Measurements from ENCODE around the gene MRPL48. TPM values are rescaled to one million over a fixed set of nuclear protein-coding genes. Genes with fewer than 3 reads are reported as not detected.
"Not testable (repeated sequence)": the region's sequence is repeated elsewhere in the genome, so short reads cannot be mapped to it uniquely, and the experiment has no call there.

Gene MRPL48
- total RNA-seq, 1 donor from 2014 or later, result 31.5 TPM

DNA sequence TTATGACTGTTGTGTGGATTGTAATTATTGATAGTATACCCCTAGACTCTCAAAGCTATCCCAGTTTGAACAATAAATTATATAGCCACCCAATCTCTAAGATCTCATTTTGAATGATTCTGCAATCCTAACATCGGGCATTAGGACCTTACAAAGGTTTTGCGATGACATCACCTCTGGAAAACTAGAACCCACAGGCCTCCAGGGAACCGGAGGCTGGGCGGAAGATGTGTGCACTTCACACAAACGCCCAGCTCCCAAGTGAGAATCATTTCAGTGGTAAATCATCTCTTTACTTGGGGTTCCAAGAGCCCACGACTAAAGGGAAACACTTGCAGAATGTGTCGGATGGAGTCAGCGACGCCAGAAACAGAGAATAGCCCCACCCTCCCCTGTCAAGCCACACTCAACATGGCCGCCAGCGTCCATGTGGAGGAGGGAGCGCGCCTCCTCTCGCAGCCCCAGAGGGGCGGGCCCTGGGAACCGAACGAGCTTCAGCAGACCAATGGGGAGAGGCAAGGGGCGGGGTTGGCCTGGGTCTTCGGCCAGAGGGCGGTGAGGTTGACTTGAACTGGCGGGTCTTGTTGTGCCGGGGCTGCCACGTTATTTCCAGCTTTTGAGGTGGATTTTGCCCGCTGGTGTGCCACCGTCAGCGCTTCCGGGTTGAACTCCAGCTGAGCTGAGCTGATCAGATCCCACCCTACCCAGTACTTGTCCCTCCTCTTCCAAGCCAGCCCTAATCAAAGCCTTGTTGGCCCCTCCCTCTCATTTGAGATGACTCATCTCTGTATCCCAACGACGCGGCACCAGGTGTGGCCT is 8.4 kb upstream of the MRPL48 start:
- DNase-seq (ENCODE audit: low spot score, unreplicated experiment), result peak; percentile 96
- Mint-ChIP-seq H3K4me1 (ENCODE audit: low read depth) (peaks cover 3% of the 10 kb centered on the region), H3K4me3 (ENCODE audit: low read depth) (peak overlapping the region; percentile 96), H3K27me3 (no peaks in the 10 kb centered on the region), H3K27ac (peak overlapping the region; percentile 100), H3K36me3 (ENCODE audit: insufficient read depth) (no peaks in the 10 kb centered on the region), H3K9me3 (ENCODE audit: low read depth) (no peaks in the 10 kb centered on the region)
- TF ChIP-seq, protein P1, sequence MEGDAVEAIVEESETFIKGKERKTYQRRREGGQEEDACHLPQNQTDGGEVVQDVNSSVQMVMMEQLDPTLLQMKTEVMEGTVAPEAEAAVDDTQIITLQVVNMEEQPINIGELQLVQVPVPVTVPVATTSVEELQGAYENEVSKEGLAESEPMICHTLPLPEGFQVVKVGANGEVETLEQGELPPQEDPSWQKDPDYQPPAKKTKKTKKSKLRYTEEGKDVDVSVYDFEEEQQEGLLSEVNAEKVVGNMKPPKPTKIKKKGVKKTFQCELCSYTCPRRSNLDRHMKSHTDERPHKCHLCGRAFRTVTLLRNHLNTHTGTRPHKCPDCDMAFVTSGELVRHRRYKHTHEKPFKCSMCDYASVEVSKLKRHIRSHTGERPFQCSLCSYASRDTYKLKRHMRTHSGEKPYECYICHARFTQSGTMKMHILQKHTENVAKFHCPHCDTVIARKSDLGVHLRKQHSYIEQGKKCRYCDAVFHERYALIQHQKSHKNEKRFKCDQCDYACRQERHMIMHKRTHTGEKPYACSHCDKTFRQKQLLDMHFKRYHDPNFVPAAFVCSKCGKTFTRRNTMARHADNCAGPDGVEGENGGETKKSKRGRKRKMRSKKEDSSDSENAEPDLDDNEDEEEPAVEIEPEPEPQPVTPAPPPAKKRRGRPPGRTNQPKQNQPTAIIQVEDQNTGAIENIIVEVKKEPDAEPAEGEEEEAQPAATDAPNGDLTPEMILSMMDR (IDR thresholded peaks at IDR 0.05; ENCODE audit: unreplicated experiment), result no peak

DNA sequence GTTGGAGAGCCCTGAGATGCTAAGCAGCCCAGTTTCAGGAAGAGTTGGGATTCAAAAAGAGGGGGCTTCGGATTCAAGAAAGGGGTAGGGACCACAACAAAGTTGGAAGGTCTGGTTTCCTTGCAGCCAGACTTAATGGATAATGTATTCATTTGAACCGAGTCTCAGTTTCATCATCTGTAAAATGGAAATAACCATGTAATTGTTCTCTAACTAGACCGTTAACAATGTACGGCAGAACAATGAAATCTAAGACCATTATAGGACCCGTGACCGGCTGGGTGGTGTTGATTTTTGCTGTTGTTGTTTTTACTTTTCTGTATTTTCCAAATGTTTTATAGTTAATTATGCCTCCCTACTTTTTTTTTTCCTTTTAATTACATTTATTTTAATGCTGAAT is 6.4 kb upstream of the MRPL48 start:
- TF ChIP-seq, protein P1 (IDR thresholded peaks at IDR 0.05; ENCODE audit: unreplicated experiment), result no peak
- DNase-seq (ENCODE audit: low spot score, unreplicated experiment), result no peak
- Mint-ChIP-seq H3K36me3 (ENCODE audit: insufficient read depth) (no peaks in the 10 kb centered on the region), H3K4me1 (ENCODE audit: low read depth) (peaks cover 3% of the 10 kb centered on the region), H3K27me3 (no peaks in the 10 kb centered on the region), H3K27ac (no peak overlapping the region), H3K9me3 (ENCODE audit: low read depth) (no peaks in the 10 kb centered on the region), H3K4me3 (ENCODE audit: low read depth) (no peak overlapping the region)

DNA sequence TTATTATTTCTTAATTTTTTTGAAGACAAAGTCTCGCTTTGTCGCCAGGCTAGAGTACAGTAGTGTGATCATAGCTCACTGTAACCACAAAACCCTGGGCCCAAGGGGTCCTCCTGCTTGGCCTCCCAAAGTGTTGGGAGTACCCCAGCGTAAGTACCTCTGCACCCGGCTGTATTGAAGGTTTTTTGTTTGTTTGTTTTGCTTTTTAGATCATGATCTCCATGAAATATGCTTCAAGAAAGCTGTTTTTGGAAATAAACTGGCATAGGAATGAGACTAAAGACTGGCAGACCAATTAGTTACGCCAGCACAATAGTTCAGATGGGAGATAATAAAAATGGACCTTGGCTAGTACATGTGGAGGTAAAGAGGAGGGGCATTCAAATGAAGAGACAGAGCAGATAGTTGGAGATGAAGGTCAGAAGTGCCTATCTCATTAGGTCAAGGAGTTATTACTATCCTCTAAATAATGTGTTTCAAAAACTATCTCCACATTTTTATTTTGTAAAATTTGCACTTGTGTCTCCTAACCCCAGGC is 4.1 kb upstream of the MRPL48 start:
- H3K9me3 Mint-ChIP-seq (ENCODE audit: low read depth), result no peaks in the 10 kb centered on the region
- H3K4me3 Mint-ChIP-seq (ENCODE audit: low read depth), result no peak overlapping the region
- TF ChIP-seq, protein P1 (IDR thresholded peaks at IDR 0.05; ENCODE audit: unreplicated experiment), result no peak
- H3K27me3 Mint-ChIP-seq, result no peaks in the 10 kb centered on the region
- no peaks in the 10 kb centered on the region for H3K36me3 Mint-ChIP-seq (ENCODE audit: insufficient read depth)
- peaks cover 10% of the 10 kb centered on the region for H3K4me1 Mint-ChIP-seq (ENCODE audit: low read depth)
- no peak overlapping the region for H3K27ac Mint-ChIP-seq
- no peak for DNase-seq (ENCODE audit: low spot score, unreplicated experiment)

DNA sequence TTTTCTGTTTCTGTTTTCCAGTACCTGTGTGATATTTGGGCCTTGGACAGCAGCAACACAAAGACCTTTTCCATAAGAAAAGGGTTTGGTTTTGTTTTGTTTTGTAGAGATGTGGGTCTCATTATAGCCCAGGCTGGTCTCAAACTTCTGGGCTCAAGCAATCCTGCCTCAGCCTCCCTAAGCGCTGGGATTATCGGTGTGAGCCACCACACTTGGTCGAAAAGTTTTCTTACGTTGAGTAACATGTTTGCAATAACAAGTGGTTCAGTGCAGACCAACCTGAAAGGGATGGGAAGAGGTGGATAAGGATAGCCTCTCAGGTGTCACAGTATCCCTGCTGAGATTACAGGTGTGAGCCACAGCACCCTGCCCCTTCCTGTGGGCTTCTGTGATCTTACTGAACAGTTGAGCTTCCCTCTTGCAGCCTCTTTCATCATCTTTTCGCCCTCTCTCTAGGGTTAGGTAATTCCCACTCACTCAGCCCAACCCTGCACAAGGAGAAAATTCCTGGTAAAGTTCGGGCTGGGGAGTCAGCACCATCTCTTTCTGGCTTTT is 3.5 kb upstream of the MRPL48 start:
- no peak for DNase-seq (ENCODE audit: low spot score, unreplicated experiment)
- TF ChIP-seq, protein P1 (IDR thresholded peaks at IDR 0.05; ENCODE audit: unreplicated experiment), result no peak
- peaks cover 7% of the 10 kb centered on the region for H3K4me1 Mint-ChIP-seq (ENCODE audit: low read depth)
- H3K9me3 Mint-ChIP-seq (ENCODE audit: low read depth), result no peaks in the 10 kb centered on the region
- no peaks in the 10 kb centered on the region for H3K36me3 Mint-ChIP-seq (ENCODE audit: insufficient read depth)
- H3K4me3 Mint-ChIP-seq (ENCODE audit: low read depth), result no peak overlapping the region
- no peaks in the 10 kb centered on the region for H3K27me3 Mint-ChIP-seq
- H3K27ac Mint-ChIP-seq, result no peak overlapping the region

DNA sequence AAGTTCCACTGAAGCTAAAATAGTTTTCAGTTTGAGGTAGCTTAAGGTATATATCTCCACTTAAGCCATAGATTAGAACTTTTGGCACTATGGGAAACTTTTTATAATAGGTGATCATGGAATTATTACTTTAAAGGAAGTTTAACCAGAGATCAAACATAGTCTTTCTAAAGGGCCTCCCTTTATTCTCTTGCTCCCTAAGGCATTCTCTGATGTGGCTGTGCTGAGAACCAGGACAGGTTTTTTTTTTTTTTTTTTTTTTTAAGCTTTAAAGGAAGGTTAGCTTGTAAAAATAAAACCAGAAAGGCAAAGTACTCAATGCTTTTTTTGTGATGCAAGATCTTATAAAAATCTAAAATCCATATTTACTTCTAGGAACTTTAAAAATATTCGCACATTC is 2.9 kb upstream of the MRPL48 start:
- TF ChIP-seq, protein P1 (IDR thresholded peaks at IDR 0.05; ENCODE audit: unreplicated experiment), result no peak
- Mint-ChIP-seq H3K27me3 (no peaks in the 10 kb centered on the region), H3K4me1 (ENCODE audit: low read depth) (peaks cover 7% of the 10 kb centered on the region), H3K36me3 (ENCODE audit: insufficient read depth) (no peaks in the 10 kb centered on the region), H3K4me3 (ENCODE audit: low read depth) (no peak overlapping the region), H3K9me3 (ENCODE audit: low read depth) (no peaks in the 10 kb centered on the region), H3K27ac (no peak overlapping the region)
- no peak for DNase-seq (ENCODE audit: low spot score, unreplicated experiment)

DNA sequence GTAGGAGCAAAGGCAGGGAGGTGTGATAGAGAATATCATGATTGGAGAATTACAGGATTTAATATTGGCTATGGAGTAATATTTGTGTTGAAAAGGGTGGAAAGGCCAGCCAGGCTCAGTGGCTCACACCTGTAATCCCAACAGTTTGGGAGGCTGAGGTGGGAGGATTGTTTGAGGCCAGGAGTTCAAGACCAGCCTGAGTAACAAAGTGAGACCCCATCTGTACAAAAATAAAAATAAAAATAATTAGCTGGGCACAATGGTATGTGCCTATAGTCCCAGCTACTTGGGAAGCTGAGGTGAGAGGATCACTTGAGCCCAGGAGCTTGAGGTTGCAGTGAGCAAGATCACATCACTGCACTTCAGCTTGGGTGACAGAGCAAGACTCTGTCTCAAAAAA is 2.2 kb upstream of the MRPL48 start:
- Mint-ChIP-seq H3K27ac (peak overlapping the region; percentile 86), H3K4me3 (ENCODE audit: low read depth) (peak overlapping the region; percentile 17)
- H3K9me3 Mint-ChIP-seq (ENCODE audit: low read depth); H3K4me1 Mint-ChIP-seq (ENCODE audit: low read depth); H3K36me3 Mint-ChIP-seq (ENCODE audit: insufficient read depth); H3K27me3 Mint-ChIP-seq; DNase-seq (ENCODE audit: low spot score, unreplicated experiment): not testable (repeated sequence)
